ENCODE results near the gene C19orf67. TPM values are rescaled to one million over a fixed set of nuclear protein-coding genes. Genes with fewer than 3 reads are reported as not detected.

C19orf67 gene
- total and polyA plus RNA-seq, 5 experiments from 2014 or later: 0.85 TPM; not detected in 4

DNA sequence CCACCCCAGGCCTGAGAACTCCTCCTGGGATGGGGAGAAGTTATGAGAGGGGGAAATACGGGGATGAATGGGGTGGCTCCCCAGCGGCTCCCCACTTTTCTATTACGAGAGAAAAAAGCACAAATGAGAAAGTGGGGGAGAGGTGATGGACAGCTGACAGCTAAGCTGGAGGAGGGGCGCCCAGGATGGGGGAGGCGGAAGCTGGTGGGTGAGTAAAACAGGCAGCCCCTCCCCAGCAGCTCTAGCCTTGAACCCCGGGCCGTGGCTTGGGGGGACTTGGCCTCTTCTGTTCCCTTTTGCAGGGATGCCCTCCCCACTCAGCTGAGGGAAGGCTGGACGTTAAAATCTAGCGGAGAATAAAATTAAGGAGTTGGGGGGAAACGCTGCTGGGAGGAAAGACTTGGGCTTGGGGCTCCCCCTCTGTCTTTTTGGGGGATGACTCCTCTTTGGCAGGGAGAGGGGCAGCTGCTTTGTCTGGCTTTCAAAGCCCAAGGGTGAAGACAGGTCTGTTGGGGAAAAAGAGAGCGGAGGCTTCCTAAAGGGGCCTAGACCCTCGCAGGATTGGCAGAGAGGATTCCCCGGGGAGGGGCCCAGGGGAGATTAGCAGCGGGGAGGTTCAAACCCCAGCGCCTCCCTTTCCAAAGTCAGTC is 6.4 kb upstream of the C19orf67 start:
- ATAC-seq (peak; percentile 6 to 21), DNase-seq (peak in 7 of 10 donors; percentile 31 to 78 (median 48))
- Mint-ChIP-seq H3K27ac (peak overlapping the region; percentile 89 to 100 (median 99)), H3K4me1 (peaks cover 17 to 30% (median 20%) of the 10 kb centered on the region in 4 donors), H3K36me3 (peaks cover 4 to 19% (median 14%) of the 10 kb centered on the region in 3 donors), H3K4me3 (peak overlapping the region; percentile 91 to 100 (median 100)), H3K9me3 (peaks cover 0 to 11% (median 0%) of the 10 kb centered on the region in 9 donors), H3K27me3 (peaks cover 0 to 2% (median 0%) of the 10 kb centered on the region in 5 donors)
- POLR2A ChIA-PET: interaction anchor here (0.6 to 1.7 kb wide), 22 partner anchors 10 to 983 kb away, joined by 3 to 21 read pairs (median 4); partner anchors contain the start of genes ASF1B, DCAF15, IL27RA and PRKACA

DNA sequence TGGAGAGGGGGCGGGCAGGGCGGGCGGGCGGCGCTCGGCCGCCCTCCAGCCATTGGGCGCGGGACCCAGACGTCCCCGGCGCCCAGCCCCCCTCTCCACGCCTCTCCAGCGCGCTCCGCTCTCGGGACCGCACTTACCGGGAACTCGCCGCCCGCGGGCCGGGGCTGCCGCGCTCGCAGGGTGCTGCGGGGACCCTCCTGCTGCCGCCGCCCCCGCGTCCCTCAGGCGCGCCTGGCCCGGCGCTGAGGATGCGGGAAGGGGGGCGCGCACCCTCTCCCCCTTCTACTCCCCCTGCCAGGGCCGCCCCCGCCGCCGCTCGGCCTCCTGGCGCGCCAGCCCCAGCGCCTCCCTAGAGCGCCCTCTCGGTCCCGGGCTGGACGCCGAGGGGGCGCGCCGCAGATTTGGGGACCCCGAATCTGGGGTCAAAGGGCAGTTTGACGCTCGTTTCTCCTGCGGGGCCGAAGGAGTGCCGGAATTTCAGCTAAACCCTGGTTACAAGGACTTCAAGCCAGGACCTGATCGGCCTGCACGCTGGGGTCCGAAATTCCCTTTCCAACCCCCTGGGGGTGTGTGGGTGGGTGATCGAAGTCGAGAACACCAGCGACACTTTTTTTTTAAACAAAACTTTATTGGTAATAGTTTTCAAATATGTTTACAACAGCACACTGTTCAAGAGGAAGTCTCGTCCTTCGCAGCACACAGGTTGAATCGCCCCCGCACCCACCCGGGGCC is 5.7 kb upstream of the C19orf67 start:
- ATAC-seq (peak; percentile 54 to 70), DNase-seq (peak in 8 of 10 donors; percentile 40 to 89 (median 82))
- H3K36me3 Mint-ChIP-seq: peaks cover 4 to 14% (median 11%) of the 10 kb centered on the region in 3 donors
- H3K27me3 Mint-ChIP-seq: peaks cover 0 to 2% (median 0%) of the 10 kb centered on the region in 5 donors
- peaks cover 0 to 11% (median 0%) of the 10 kb centered on the region in 9 donors for H3K9me3 Mint-ChIP-seq
- peak overlapping the region; percentile 91 to 100 (median 100) for H3K4me3 Mint-ChIP-seq
- POLR2A ChIA-PET: interaction anchor here (0.6 to 1.7 kb wide), 21 partner anchors 9 to 982 kb away, joined by 3 to 21 read pairs (median 4); partner anchors contain the start of genes ASF1B, DCAF15, IL27RA and PRKACA
- H3K4me1 Mint-ChIP-seq: peaks cover 17 to 30% (median 20%) of the 10 kb centered on the region in 4 donors
- peak overlapping the region; percentile 89 to 100 (median 99) for H3K27ac Mint-ChIP-seq

DNA sequence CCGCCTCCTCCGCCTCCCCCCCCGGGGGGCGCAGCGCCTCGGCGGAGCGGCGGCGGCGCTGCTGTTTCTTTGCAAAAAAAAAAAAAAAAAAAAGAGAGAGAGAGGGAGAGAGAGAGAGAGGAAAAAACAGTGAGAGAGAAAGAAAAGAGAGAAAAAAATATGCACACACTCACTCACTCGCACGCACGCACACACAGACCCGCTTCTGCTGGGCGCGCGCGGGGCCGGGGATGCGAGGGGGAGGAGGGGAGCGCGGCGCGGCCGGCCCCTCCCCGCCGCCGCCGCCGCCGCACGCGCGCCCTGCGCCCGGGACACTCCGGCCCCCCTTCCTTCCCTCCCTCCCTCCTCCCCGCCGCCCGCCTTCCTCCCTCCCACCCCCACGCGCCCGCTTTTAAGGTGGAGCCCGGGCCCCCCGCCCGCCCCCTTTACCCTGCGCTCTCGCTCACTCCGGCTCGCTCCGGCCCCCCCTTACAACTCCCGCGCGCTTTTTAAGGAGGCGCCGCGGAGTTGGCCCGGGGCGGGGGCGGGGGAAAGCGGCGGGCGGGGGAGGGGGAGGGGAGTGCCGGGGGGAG is 5.0 kb upstream of the C19orf67 start, which contains the start of gene SAMD1:
Gene SAMD1, minus strand, starts transcription at position 243 of the 572 bp plus-strand sequence.
- POLR2A ChIA-PET: interaction anchor here (0.6 to 1.9 kb wide), 20 partner anchors 8 to 315 kb away, joined by 3 to 21 read pairs (median 4); partner anchors contain the start of genes ASF1B, DCAF15, IL27RA and PRKACA
- peak; percentile 56 to 66 for ATAC-seq
- H3K27ac Mint-ChIP-seq: peak within 1 kb of the TSS; percentile 89 to 100 (median 99)
- peak; percentile 69 to 96 (median 84) for DNase-seq
- H3K4me3 Mint-ChIP-seq: peak within 1 kb of the TSS; percentile 91 to 100 (median 100)
- H3K36me3 Mint-ChIP-seq: peaks cover 4 to 14% (median 11%) of the 10 kb centered on the region in 3 donors
- H3K4me1 Mint-ChIP-seq: peaks cover 17 to 30% (median 20%) of the 10 kb centered on the region in 4 donors
- H3K27me3 Mint-ChIP-seq: peaks cover 0 to 2% (median 0%) of the 10 kb centered on the region in 5 donors
- peaks cover 0 to 11% (median 0%) of the 10 kb centered on the region in 9 donors for H3K9me3 Mint-ChIP-seq

DNA sequence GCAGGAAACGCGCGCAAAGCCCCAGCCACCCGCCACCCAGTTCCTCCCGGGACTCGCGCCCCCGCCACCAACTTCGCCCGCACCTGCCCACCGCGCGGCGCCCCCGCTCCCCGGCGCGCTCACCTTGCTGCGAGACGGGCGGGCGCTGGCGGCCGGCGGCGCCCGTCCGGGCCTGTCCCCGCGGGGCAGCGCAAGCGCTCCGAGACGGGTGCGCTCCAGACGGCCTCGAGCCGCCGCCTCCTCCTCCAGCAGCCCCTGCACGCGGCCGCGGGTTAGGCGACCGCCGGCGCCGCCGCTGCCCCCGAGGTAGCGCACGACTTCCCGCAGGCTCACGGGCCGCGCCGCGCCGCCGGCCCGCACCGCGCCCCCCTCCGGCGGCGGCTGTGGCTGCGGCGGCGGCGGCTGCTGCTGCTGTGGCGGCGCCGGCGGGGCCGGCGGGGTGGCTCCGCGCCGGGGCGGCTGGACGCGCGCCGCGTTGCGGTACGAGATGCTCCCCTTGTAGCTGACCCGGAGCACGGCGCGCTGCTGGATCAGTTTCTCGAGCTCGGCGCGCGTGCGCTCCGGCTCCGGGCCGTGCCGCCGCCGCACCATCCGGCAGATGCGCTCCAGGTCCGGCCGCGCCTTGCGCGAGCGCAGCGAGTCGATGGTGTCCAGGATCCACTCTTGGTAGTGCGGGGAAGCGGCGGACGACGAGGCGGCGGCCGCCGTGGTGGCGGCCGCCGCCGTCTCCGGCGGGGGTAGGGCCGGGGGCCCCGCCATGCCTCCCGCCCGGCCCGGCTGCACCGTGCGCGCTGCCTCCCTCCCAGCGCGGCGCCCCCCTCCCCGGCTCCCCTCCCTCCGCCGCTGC is 4.3 kb upstream of the C19orf67 start:
- Mint-ChIP-seq H3K36me3 (peaks cover 4 to 16% (median 11%) of the 10 kb centered on the region in 3 donors), H3K4me3 (peak overlapping the region; percentile 70 to 94 (median 86)), H3K4me1 (peaks cover 18 to 30% (median 21%) of the 10 kb centered on the region in 4 donors), H3K27me3 (peaks cover 0 to 2% (median 0%) of the 10 kb centered on the region in 5 donors), H3K27ac (peak overlapping the region in 9 of 10 donors; percentile 41 to 94 (median 85)), H3K9me3 (peaks cover 0 to 11% (median 0%) of the 10 kb centered on the region in 9 donors)
- POLR2A ChIA-PET: interaction anchor here (0.6 to 2.1 kb wide), 9 partner anchors 8 to 208 kb away, joined by 3 to 12 read pairs (median 4); partner anchors contain the start of genes ASF1B, IL27RA and PRKACA
- peak; percentile 15 to 16 for ATAC-seq
- peak in 8 of 10 donors; percentile 31 to 49 (median 43) for DNase-seq

DNA sequence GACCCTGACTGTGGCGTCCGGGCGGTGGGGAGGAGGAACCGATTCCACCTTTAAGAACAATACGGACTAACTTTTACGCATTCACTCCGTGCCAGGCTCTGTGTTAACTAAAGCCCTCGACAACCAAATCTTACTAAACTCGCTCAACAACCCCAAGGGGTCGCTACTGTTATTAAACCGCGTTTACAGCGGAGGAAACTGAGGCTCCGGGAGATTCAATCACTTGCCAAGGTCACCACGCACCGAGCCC is 3.8 kb upstream of the C19orf67 start:
- peaks cover 16 to 26% (median 18%) of the 10 kb centered on the region in 4 donors for H3K4me1 Mint-ChIP-seq
- peak overlapping the region in 9 of 10 donors; percentile 41 to 93 (median 76) for H3K27ac Mint-ChIP-seq
- peaks cover 4 to 16% (median 11%) of the 10 kb centered on the region in 3 donors for H3K36me3 Mint-ChIP-seq
- ATAC-seq (no peak), DNase-seq (peak in 3 of 10 donors; percentile 35 to 43 (median 42))
- H3K4me3 Mint-ChIP-seq: peak overlapping the region; percentile 66 to 94 (median 86)
- peaks cover 0 to 2% (median 0%) of the 10 kb centered on the region in 5 donors for H3K27me3 Mint-ChIP-seq
- H3K9me3 Mint-ChIP-seq: peaks cover 0 to 11% (median 0%) of the 10 kb centered on the region in 9 donors
- POLR2A ChIA-PET: interaction anchor here (0.9 to 2.1 kb wide), 7 partner anchors 14 to 207 kb away, joined by 3 to 9 read pairs (median 3); partner anchors contain the start of genes ASF1B, IL27RA and PRKACA

DNA sequence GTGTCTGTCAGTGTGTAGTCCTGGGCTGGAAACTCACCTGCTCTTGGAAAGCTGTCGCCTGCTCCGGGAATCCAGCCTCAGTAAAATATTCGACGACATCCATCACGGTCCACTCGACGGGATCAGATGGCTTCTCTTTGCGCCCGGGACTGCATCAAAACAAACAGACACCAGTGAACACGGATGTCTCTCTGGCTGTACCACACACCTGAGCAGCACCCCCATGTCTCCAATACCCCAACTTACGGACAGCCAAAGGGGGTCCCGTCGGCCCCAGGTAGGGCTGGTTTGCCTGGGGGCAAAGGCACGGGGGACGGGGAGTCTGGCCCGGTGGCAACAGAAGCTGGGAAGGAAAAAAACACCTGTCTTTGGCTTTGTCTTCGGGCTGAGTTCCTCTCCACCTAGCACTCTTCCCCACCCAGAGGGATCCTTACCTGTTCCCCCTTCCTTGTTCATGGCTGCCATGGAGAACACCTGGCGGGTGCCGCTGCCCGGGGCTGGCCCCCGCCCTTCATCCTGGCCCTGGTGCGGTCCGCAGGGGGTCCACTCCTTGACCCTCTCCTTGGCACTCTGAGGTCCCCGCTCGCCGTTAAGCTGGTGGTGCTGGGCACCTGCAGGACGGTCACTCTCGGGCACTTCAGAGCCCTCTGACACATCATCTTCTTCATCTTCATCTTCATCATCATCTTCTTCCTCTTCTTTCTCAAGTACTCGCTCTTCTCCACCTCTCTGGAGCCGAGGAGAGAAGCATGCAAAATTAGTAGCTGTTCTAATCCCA is 3.2 kb upstream of the C19orf67 start:
- DNase-seq (no peak), ATAC-seq (no peak)
- H3K9me3 Mint-ChIP-seq: peaks cover 0 to 11% (median 0%) of the 10 kb centered on the region in 9 donors
- peak overlapping the region; percentile 66 to 94 (median 86) for H3K4me3 Mint-ChIP-seq
- peaks cover 16 to 26% (median 18%) of the 10 kb centered on the region in 4 donors for H3K4me1 Mint-ChIP-seq
- POLR2A ChIA-PET: interaction anchor here (0.9 to 2.1 kb wide), 7 partner anchors 13 to 207 kb away, joined by 3 to 9 read pairs (median 3); partner anchors contain the start of genes ASF1B, IL27RA and PRKACA
- H3K27me3 Mint-ChIP-seq: peaks cover 0 to 2% (median 0%) of the 10 kb centered on the region in 5 donors
- H3K27ac Mint-ChIP-seq: peak overlapping the region in 9 of 10 donors; percentile 41 to 93 (median 90)
- H3K36me3 Mint-ChIP-seq: peaks cover 4 to 16% (median 11%) of the 10 kb centered on the region in 3 donors

DNA sequence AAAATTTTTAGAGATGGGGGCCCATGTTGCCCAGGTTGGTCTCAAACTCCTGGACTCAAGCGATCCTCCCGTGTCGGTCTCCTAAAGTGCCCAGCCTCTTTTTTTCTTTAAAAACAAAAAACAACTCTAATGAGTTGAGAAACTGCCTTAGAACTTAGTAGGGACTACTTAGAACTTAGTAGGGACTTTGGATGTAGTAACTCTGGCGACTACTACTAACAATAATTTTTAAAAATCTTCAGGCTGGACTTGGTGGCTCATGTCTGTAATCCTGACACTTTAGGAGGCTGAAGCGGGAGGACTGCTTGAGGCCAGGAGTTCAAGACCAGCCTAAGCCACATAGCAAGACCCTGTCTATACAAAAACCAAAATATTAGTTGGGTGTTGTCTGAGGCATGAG is 515 bp upstream of the C19orf67 start:
- no peak for DNase-seq
- H3K4me3 Mint-ChIP-seq: no peak overlapping the region
- H3K27ac Mint-ChIP-seq: no peak overlapping the region
- no peaks in the 10 kb centered on the region for H3K27me3 Mint-ChIP-seq
- POLR2A ChIA-PET: interaction anchor here (1.2 kb wide), 1 partner anchor 30 kb away, joined by 3 read pairs; no protein-coding TSS in a partner anchor
- ATAC-seq: no peak
- peaks cover 12 to 27% (median 18%) of the 10 kb centered on the region in 4 donors for H3K4me1 Mint-ChIP-seq
- H3K36me3 Mint-ChIP-seq: peaks cover 1 to 16% (median 4%) of the 10 kb centered on the region in 3 donors
- H3K9me3 Mint-ChIP-seq: no peaks in the 10 kb centered on the region

DNA sequence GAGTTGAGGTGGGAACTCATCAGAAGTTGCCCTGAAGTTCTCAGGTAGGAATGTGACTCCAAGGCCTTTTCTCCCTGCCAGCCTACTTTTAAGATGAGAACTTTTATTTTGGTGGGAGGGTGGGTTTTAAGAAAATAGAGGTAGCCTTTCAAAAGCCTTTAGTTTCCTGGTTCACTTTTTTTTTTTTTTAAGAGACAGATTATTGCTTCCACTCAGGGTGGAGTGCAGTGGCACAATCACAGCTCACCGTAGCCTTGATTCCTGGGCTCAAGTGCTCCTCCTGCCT is 3.0 kb downstream of the C19orf67 start:
- POLR2A ChIA-PET: interaction anchor here (0.6 to 3.2 kb wide), 11 partner anchors 7 to 295 kb away, joined by 3 to 16 read pairs (median 8); partner anchors contain the start of genes ASF1B, IL27RA and PRKACA
- peaks cover 8 to 25% (median 19%) of the 10 kb centered on the region in 4 donors for H3K4me1 Mint-ChIP-seq

DNA sequence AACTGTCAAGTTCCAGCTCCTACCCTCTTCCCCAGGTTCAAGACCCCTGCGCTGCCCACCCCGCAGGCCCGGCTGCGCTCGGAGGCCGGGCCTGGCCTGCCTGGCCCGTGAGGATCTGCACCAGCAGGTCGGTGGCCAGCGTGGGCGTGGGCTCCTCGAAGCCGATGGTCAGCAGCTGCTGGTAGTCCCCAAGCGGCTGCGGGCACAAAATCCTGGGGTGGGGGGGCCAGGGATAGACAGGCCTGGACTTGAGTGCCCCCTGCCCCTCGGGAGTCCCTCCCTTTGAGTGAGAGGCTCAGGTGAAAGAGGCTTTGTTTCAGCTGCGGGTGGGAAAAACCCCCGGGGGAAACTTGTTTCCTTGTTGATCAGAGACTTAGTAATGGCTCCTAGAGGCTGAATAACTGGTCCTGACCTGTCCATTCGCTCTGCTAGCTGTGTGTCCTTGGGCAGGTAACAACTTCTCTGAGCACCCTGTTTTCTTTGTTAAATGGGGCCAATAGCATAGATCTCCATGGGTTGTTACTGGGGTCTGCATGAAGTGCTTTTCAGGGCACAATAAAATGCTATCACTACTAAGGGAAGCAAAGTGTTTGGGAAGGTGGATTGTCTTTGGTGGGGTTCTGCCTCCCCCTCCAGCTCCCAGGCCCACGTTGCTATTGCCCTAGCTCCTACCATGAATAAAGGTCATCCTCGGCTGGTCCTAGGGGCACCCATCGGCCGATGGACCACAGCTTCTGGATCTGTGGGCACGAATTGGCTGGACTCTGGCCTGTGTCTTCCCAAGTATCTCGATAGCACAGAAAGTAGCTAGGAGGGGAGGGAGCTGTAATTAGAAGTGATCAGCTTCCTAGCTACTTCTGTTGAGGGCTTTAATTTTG is 3.5 kb downstream of the C19orf67 start:
- DNase-seq (peak in 3 of 10 donors; percentile 20 to 44 (median 29)), ATAC-seq (peak; percentile 20 to 48)
- H3K9me3 Mint-ChIP-seq: no peaks in the 10 kb centered on the region
- no peaks in the 10 kb centered on the region for H3K27me3 Mint-ChIP-seq
- peaks cover 8 to 29% (median 19%) of the 10 kb centered on the region in 4 donors for H3K4me1 Mint-ChIP-seq
- POLR2A ChIA-PET: interaction anchor here (0.6 to 3.2 kb wide), 19 partner anchors 8 to 436 kb away, joined by 3 to 16 read pairs (median 5); partner anchors contain the start of genes ASF1B, DNAJB1, IL27RA and PRKACA
- H3K4me3 Mint-ChIP-seq: peak overlapping the region; percentile 84 to 98 (median 95)
- peaks cover 0 to 2% (median 0%) of the 10 kb centered on the region in 3 donors for H3K36me3 Mint-ChIP-seq
- H3K27ac Mint-ChIP-seq: peak overlapping the region; percentile 74 to 99 (median 97)

More for the DNA sequence above, 3.0 kb downstream of the C19orf67 start:
- ATAC-seq (no peak), DNase-seq (no peak)
- no peaks in the 10 kb centered on the region for H3K9me3 Mint-ChIP-seq
- H3K36me3 Mint-ChIP-seq: peaks cover 0 to 2% (median 0%) of the 10 kb centered on the region in 3 donors
- H3K27me3 Mint-ChIP-seq: no peaks in the 10 kb centered on the region
- H3K27ac Mint-ChIP-seq: peak overlapping the region in 7 of 10 donors; percentile 8 to 90 (median 50)
- peak overlapping the region; percentile 36 to 98 (median 95) for H3K4me3 Mint-ChIP-seq

Data from naive thymus-derived CD8-positive, alpha-beta T cell (primary cell).